ENCODE measurements around the gene GLI2. TPM values are rescaled to one million over a fixed set of nuclear protein-coding genes. Genes with fewer than 3 reads are reported as not detected.

The GLI2 gene
- polyA plus RNA-seq (ENCODE audit: insufficient read depth in 1 of 5, insufficient read length in 5 of 5, low replicate concordance in 1 of 5) = 10 to 100 TPM; 13.6 to 23.1 (median 17.5) TPM
- long read RNA-seq, donor 1, partial matches to known transcripts = 25 of 25 reads
- long read RNA-seq, donor 1, other reads (novel, unspliced or antisense) = 0 of 25 reads
- long read RNA-seq, donor 2 = 0 reads
- long read RNA-seq, donor 3 = 0 reads
- long read RNA-seq, donor 4, partial matches to known transcripts = 6 of 6 reads
- long read RNA-seq, donor 4, other reads (novel, unspliced or antisense) = 0 of 6 reads
- long read RNA-seq, donor 5 = 0 reads
- long read RNA-seq, donor 6 = 0 reads
- long read RNA-seq, donor 7 = 0 reads
- long read RNA-seq, donor 8 = 0 reads

DNA sequence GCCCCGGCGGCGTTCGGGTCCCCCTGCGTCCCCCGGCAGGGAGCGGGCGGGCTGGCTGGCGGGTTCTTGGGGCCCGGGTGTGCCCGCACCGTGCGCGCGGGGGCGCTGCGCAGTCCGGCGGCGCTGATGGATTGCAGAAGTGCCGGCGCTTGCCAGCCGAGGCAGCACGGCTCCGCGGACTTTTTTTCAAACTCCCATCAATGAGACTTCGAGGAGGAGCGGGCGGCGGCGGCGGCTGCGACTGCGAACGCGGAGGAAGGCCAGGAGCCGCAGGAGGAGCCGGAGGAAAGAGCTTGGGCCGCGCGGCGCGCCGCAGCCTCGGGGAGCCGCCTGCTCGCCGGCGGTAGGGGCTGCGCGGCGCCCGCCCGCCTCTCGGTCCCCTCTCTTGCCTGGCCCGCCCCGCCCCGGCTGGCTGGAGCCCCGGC lies at the start of gene GLI2:
GLI2 (plus strand) TSS at position 123 of the 425 bp plus-strand sequence. CDS start 61,453 bp downstream, outside the sequence.
- peak; percentile 84 to 85 for DNase-seq

DNA sequence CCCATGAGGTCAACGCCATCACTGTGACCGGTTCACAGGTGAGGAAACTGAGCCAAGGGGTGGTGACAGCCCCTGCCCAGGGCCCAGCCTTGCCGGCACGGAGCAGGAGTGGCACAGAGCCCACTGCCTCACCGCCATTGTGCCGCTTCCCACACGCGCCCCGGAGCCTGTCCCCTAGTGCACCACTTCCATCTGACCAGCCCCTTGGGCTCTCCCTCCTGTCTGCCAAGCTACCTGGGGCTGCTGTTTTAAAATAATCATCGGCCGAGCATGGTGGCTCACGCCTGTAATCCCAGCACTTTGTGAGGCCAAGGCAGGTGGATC lies 49.7 kb upstream of the GLI2 start:
- DNase-seq = no peak

DNA sequence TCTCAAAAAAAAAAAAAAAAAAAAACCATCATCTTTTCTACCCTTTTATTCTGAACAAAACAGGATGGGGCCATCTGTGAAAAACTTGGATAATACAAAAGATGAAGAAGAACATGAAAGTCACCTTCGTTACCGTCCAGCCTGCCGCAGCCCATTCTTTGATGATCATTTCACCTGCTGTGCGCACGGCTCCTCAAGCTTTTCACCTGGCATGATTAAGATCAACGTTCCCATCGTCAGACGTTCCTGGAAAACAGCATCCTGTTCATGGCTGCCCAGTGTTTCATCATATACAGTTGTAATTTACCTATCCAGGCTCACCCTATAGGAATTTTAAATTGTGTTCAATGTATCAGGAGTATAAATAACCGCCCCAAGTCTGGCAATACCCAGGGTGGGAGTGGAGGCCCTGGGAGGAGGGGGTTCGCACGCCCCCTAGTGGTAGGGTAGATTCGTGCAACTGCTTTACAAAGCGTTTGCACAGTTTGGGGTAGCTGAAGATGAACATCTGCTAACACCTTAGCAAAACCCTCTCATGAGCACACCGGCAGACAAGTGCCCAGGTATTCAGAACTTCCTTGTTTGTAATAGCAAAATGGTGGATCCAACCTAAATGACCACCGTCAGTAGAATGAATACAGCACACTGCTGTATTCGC lies 49.0 kb upstream of the GLI2 start:
- no peak for DNase-seq

DNA sequence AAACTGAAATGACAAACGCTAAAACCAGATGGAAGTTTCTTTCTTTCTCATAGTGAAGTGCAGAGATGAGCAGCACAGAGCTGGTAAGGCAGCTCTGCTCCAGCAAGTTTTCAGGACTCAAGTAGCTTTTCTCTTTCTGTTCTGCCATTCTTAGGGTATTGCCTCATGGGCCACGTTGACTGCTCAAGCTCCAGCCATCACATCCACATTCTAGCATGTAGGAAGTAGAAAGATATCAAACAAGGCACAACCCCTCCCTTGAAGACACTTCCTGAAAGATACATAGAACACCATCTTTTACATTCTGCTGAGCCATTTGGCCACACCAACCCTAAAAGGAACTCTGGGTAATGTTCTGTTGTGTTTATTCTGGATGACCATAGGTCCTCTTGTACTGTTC lies 48.5 kb upstream of the GLI2 start:
- no peak for DNase-seq

DNA sequence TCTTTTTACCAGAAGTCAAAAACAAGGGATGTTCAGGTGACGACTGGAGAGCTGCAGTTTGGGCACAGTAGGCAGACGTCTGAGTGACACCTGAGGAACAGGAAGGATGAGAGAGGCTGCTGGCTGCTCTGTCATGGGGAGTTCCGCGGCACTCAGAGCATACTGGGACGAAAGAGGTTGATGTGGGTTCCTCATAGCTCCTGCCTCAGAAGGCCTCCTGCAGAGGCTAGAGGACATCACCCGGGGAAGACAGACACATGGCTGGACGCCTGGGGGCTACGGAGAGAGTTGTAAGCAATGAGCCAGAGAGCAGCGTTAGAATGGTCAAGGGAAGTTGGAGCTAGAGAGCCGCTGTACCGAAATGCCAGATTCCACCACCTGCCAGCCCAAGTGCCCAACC lies 45.1 kb upstream of the GLI2 start:
- DNase-seq = no peak

DNA sequence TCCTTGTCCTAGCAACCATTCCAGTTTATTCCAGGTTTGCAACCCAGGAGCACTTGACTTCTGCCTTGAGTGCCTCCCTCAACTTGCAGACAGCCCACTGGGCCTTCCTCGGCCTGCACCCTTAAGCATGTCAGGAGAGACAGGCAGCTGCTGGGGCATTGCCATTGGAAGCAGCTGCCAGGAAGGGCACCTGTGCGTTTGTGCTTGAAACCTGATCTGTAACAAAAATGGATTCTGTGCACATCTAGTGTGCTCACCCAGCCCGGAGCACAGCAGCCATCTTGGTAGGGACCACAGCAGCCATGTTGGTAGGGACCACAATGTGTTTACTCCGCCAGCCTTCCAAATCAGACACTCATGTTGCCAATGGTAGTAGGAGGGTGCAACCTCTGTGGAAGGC lies 44.3 kb upstream of the GLI2 start:
- DNase-seq = no peak

DNA sequence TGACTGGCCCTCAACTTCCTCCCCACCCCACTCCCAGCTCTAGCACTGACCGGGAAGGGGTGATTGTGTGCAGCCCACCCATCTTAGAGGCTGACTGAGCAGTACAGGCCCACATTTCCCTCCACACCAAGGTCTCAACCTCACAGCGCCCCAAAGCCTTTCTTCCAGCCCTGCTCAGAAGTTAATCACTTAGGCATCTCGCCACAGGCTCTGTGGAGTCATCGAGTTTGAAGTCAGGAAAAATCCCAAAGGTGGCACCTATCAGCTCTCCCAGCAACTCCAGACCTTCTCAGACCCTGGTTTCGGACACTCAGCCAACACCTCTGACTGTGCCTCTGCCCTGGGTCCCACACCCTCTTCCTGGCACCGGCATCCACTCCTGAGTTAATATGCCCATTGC lies 43.0 kb upstream of the GLI2 start:
- DNase-seq = no peak

DNA sequence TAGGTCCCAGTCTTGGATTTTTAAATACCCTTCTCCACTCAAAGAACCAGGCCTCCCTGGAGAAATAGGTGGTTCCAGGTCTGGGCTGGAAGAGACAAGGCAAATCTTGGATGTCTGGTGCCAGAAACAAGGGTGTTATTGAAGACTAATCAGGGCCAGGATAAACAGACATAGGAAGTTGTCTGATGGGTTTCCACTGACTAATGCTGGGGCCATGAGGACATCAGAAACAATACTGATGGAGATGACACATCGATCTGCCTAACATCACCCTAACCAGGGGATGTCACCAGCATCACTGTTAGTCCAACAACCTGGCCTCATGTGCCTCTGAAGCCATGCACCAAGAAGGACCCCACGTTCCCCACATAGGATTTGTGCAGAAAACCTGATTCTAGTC lies 42.5 kb upstream of the GLI2 start:
- no peak for DNase-seq

DNA sequence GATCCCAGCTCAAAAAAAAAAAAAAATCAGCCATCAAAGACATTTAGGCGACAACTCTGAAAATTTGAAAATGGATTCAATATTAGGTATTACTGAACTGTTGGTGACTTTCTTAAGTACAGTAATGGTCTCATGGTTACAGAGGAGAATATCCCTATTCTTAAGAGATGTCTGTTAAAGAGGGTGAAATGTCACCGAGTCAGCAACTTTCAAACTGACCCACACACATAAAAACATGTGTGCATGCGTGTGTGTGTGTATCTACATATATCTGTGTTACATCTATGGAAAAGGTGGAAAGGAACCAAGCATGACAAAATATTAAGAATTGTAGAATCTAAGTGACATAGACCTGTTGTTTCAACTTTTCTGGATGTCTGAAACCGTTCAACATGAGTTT lies 41.6 kb upstream of the GLI2 start:
- DNase-seq = no peak

DNA sequence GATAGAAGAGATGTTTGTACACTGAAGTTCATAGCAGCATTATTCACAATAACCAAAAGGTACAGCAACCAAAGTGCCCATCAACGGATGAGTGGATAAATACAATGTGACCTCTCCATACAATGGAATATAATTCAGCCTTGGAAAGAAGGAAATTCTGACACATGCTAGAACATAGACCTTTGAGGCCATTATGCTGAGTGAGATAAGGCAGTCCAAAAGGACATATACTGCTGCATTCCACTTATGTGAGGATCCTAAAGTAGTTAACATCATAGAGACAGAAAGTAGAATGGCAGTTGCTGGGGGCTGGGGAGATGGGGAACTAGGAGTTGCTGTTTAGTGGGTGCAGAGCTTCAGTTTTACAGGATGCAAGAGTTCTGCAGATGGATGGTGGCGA lies 38.2 kb upstream of the GLI2 start:
- DNase-seq = no peak

DNA sequence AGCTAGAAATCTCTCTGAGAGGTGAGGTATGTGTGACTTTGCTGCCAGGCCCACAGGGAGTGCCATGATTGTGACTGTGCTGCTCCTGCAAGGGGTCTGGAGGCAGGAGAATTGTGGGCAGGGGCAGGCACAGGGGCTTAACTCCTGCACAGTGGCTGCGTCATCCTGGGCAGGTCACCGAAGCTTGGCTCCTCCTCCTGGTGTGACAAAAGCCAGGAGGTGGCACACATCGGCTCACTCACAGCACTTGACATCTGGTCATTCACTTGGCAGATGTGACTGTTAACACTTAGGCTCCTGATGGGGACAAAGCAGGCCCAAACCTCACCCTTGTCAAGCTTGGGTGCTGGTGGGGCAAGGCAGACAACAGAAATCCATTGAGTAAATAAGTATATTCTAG lies 36.4 kb upstream of the GLI2 start:
- no peak for DNase-seq

DNA sequence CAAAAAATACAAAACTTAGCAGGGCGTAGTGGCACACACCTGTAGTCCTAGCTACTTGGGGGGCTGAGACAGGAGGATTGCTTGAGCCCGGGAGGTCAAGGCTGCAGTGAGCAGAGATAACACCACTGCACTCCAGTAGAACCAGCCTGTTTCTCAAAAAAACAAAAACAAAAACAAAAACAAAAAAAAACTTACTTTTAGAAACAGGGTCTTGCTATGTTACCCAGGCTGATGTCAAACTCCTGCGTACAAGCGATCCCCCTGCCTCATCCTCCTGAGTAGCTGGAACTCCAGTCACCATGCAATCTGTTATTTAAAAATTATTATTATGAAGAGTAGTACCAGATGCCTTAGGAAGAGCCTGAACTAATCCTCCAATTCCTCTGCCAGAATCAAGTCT lies 35.0 kb upstream of the GLI2 start:
- DNase-seq = no peak

DNA sequence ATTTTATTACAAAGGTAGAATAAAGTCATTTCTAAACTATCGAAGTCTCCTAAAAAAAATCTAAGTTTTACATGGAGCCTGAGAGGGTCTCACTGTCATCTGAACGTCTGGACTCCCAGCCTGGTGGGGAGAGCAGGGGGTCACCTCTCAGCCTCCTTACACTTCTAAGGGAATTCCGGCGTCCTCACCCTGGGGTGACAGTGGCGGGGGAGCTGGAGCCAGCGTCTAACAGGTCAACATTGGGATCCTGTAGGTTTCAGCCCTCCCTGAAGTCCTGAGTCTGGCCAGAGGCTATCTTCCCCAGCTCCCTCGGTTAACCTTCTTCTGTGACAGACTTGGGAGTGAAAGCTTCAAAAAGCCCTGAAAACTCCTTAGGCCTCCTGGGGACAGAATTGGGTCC lies 34.6 kb upstream of the GLI2 start:
- DNase-seq = no peak

DNA sequence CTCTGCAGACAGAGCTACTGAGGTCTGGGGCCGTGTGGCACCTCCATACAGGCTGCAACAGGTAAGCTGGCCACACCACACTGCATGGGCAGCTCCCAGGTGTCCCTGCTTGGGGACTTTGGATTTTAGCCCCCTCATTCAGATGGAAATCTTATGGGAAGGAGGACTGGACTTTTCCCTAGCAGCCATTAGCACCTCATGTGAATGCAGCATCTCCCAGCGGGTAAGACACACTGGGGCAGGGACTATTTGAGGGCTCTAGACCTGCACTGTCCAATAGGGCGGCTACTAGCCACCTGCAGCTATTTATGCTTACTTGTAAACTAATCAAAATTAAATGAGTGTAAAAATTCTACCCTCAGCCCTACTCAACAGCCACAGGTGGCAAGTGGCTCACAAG lies 34.2 kb upstream of the GLI2 start:
- DNase-seq = no peak

DNA sequence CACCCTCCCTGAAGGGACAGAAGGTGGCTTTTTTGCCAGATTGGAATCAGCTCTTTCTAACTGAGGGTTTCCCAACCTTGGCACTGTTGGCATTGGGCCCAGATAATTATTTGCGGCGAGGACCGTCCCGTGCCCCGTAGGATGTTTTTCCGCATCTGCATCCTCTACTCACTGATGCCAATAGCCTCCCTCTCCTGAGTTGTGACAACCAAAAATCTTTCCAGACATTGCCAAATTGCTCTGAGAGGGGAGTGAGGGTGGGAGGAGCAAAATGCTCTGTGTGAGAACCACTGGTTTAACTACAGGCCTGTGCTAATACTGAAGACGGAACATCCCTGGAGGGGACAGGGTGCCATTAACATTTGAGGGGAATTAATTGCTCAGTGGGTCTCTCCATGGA lies 33.6 kb upstream of the GLI2 start:
- no peak for DNase-seq

DNA sequence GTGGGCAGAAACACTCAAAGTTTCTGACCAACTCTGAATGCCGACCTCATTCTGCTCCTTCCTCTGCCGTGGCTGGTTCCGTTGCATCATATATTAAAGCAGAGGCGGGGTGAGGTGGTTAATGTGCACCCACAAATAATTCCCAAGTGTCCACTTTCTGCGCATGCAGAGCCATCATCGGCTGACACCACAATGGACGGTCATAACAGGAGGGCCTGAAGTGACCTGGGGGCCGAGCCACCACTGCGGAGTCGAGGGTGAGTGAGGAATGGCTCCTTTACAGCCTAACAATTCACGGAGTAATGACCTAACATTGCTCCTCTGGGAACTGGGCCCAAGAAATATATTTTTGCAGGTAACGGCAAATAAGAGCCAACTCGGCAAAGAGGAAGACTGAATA lies 32.9 kb upstream of the GLI2 start:
- DNase-seq = no peak

DNA sequence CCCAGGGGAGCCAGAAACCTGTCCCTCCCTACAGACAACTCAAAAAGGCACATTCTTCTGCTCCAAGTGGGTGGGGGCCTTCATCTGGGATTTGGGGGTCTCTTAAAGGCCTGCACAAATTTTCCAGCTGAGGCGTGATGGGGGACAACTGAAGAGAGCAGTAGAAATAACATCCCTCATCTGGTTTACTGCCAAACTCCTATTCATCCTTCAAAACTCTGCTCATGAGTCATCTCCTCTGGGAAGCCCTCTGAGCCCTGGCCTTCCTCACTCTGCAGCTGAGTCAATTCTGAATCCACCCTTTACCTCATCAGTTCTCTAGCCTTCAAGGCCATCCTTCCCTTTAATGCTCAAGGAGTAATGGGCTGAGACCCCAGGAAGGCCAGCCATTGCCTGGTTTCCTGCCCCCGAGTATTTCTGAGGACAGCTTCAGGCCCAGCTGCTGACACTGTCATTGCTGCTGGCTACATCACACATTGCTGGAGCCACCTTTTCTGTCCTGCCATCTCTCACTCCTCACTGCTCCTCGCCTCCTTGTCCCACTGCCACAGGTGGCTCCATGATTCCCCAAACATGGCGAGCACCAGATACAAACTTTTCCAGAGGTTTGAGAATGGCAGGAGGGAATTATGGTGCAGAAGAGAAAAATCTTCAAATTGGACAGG lies 32.2 kb upstream of the GLI2 start:
- no peak for DNase-seq

DNA sequence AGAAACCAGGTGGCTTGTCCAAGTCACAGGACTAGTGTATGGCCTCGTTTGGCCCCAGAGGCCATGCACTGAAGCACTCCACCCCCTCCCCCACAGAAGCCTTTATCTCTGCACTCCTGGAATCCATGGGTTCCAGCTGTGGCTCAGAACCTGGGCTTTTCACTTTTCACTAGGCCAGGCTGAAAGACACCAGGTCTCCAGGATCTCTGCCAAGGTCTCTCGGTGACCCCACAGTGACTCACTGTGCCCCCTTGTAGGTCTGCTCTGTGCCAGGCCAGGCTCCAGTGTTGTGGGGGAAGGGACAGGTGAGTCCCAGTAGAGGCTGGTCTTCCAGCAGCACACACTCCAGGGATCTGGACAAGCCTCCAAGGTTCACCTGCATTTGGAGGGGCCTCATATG lies 31.0 kb upstream of the GLI2 start:
- DNase-seq = no peak

DNA sequence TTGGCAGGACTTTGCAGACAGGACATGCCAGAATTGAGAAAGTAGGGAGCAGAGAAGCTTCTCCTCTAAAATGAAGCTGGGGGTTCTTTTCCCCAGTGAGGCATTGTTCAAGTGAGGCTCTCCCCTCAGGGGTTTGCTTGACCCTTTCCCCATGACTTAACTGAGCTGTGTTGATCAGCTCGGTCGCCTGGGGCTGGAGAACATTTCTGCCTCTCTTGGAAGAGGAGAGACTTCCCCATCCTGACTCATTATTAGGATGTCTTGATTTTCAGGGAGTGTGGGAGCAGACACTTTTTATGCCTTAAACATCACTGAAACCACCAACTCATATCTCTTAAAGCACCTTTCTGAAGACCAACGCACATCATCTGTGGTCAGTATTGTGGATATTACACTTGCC lies 27.9 kb upstream of the GLI2 start:
- no peak for DNase-seq

DNA sequence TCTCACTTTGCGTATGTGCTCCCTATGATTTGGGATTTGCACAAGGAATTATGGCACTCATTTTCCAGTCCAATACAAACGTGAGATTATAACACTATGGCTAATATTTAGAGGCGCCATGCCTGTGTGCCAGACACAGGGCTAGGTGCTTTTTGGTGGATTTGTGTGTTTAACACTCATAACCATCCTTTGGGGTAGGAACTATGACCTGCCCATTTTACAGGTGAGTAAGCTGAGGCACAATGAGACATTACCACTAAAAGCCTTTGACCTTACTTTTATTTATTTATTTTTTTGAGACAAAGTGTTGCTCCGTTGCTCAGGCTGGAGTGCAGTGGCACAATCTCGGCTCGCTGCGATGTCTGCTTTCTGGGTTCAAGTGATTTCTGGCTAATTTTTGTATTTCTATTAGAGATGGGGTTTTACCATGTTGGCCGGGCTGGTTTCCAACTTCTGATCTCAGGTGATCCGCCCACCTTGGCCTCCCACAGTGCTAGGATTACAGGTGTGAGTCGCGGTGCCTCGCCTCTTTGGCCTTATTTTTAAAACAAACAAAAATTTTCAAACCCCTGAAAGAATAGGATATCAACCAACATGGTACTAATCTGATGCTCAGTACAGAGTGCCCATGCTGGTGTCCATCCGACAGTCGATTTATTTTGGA lies 26.6 kb upstream of the GLI2 start:
- no peak for DNase-seq

DNA sequence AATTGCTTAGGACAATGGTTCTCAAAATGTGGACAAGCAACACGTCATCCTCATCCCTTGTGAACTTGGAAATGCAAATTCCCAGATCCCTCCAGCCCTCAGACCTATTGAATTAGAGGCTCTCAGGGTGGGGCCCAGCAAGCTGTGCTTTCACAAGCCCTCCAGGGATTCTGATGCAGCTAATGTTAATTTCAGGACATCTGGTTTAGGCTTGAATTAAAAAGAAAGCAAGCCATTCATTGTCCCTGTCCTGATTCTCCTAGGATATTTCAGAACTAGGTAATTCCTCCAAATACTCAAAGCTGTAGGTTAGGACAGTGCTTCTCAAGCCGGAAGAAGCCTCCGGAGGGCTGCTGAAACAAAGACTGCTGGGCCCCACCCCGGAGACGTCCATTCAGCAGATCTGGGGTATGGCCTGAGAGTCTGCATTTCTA lies 26.0 kb upstream of the GLI2 start:
- no peak for DNase-seq

DNA sequence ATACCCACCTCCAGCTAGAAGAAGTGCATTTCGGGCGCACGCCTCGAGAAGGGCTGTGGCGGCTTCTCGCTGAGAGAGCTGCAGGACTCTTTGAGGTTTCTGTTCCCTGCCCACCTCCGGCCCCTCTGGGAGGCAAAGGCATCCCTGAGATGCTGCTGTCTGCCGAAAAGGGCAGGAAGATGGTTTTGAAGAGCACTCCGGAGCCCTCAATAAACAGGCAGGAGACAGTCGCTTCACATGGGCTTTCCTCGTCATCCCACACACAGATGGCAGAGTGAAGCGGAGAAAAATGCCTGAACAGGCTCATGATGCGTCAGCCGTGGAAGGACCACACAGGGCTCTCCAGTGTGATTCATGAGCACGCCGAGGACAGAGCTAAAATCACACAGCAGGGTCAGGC lies 25.4 kb upstream of the GLI2 start:
- DNase-seq = no peak

DNA sequence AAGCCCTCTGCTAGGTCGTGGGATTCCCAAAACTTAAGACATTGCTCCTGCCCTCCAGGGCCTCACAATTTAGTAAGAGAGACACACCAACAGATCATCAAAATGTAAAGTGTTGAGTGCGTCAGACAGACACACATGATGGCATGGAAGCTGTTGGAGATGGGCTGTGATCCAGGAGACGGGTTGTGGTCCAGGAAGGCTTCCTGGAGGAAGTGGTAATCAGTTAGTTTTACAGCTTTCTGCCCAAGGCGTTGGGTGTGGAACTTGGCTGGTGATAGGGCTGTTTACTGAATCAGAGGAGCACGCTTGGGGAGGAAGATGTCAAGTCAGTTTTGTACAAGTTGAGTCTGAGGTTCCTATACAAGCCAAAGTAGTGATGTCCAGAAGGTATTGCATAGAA lies 24.0 kb upstream of the GLI2 start:
- DNase-seq = no peak

Data from right lung (tissue), 10 donors.